HEK293 (cell line): ENCODE measurements around the gene PRSS53.

Experiments used
- BCL11B ChIP-seq: fragments of 450-650 bp; formaldehyde crosslinking; IDR thresholded peaks from 2 replicates; pipeline ENCODE4 v1.5.1; 2016; ENCODE audit warnings: low read depth, missing biosample characterization, missing genetic modification characterization
- EGR2 ChIP-seq: fragments of 450-650 bp; formaldehyde crosslinking; IDR thresholded peaks from 2 replicates; pipeline ENCODE4 v1.5.1; 2016; ENCODE audit warnings: low read depth, missing biosample characterization, missing genetic modification characterization
- KLF9 ChIP-seq: fragments of 450-650 bp; formaldehyde crosslinking; IDR thresholded peaks from 2 replicates; pipeline ENCODE4 v1.5.1; 2016; ENCODE audit warnings: missing biosample characterization, missing genetic modification characterization, low read depth
- OSR2 ChIP-seq: fragments of 450-650 bp; formaldehyde crosslinking; IDR thresholded peaks from 2 replicates; pipeline ENCODE4 v1.5.1; 2016; ENCODE audit warnings: missing biosample characterization, missing genetic modification characterization
- PRDM6 ChIP-seq: fragments of 450-650 bp; formaldehyde crosslinking; IDR thresholded peaks from 2 replicates; pipeline ENCODE4 v1.5.1; 2017; ENCODE audit warnings: missing biosample characterization, missing genetic modification characterization
- RBAK ChIP-seq: fragments of 450-650 bp; formaldehyde crosslinking; IDR thresholded peaks from 2 replicates; pipeline ENCODE4 v1.5.1; 2016; ENCODE audit warnings: missing biosample characterization, missing genetic modification characterization
- REPIN1 ChIP-seq: fragments of 450-650 bp; formaldehyde crosslinking; IDR thresholded peaks from 2 replicates; pipeline ENCODE4 v1.5.1; 2017; ENCODE audit warnings: missing biosample characterization, missing genetic modification characterization, low read depth
- SP2 ChIP-seq: fragments of 450-650 bp; formaldehyde crosslinking; IDR thresholded peaks from 2 replicates; pipeline ENCODE4 v1.5.1; 2016; ENCODE audit warnings: missing biosample characterization, missing genetic modification characterization
- ZBTB1 ChIP-seq: fragments of 450-650 bp; formaldehyde crosslinking; IDR thresholded peaks from 2 replicates; pipeline ENCODE4 v1.5.1; 2016; ENCODE audit warnings: missing biosample characterization, missing genetic modification characterization
- ZBTB10 ChIP-seq: fragments of 450-650 bp; formaldehyde crosslinking; IDR thresholded peaks from 2 replicates; pipeline ENCODE4 v1.5.1; 2016; ENCODE audit warnings: missing biosample characterization, missing genetic modification characterization
- ZBTB11 ChIP-seq: fragments of 450-650 bp; formaldehyde crosslinking; conservative IDR thresholded peaks from 2 replicates; pipeline ENCODE4 v1.5.1; 2016; ENCODE audit warnings: low read depth, missing biosample characterization, missing genetic modification characterization
- ZFP3 ChIP-seq: fragments of 450-650 bp; formaldehyde crosslinking; IDR thresholded peaks from 2 replicates; pipeline ENCODE4 v1.5.1; 2016; ENCODE audit warnings: low read depth, missing biosample characterization, missing genetic modification characterization
- ZFP37 ChIP-seq: fragments of 450-650 bp; formaldehyde crosslinking; IDR thresholded peaks from 2 replicates; pipeline ENCODE4 v1.5.1; 2016; ENCODE audit warnings: missing biosample characterization, missing genetic modification characterization
- ZNF10 ChIP-seq: fragments of 450-650 bp; formaldehyde crosslinking; IDR thresholded peaks from 2 replicates; pipeline ENCODE4 v1.5.1; 2017; ENCODE audit warnings: missing biosample characterization, missing genetic modification characterization
- ZNF140 ChIP-seq: fragments of 450-650 bp; formaldehyde crosslinking; IDR thresholded peaks from 2 replicates; pipeline ENCODE4 v1.5.1; 2016; ENCODE audit warnings: missing biosample characterization, missing genetic modification characterization
- ZNF146 ChIP-seq: fragments of 450-650 bp; formaldehyde crosslinking; IDR thresholded peaks from 2 replicates; pipeline ENCODE4 v1.5.1; 2016; ENCODE audit warnings: missing biosample characterization, missing genetic modification characterization
- ZNF16 ChIP-seq: fragments of 450-650 bp; formaldehyde crosslinking; IDR thresholded peaks from 2 replicates; pipeline ENCODE4 v1.5.1; 2016; ENCODE audit warnings: low read depth, missing biosample characterization, missing genetic modification characterization
- ZNF174 ChIP-seq: fragments of 450-650 bp; formaldehyde crosslinking; IDR thresholded peaks from 2 replicates; pipeline ENCODE4 v1.5.0; 2017; ENCODE audit warnings: missing biosample characterization, mild to moderate bottlenecking, missing genetic modification characterization
- ZNF175 ChIP-seq: fragments of 450-650 bp; formaldehyde crosslinking; IDR thresholded peaks from 2 replicates; pipeline ENCODE4 v1.5.1; 2016; ENCODE audit warnings: missing biosample characterization, missing genetic modification characterization
- ZNF24 ChIP-seq: fragments of 450-650 bp; formaldehyde crosslinking; IDR thresholded peaks from 2 replicates; pipeline ENCODE4 v1.5.1; 2016; ENCODE audit warnings: missing biosample characterization, missing genetic modification characterization
- ZNF280C ChIP-seq: fragments of 450-650 bp; formaldehyde crosslinking; IDR thresholded peaks from 2 replicates; pipeline ENCODE4 v1.5.1; 2016; ENCODE audit warnings: missing biosample characterization, missing genetic modification characterization
- ZNF311 ChIP-seq: fragments of 450-650 bp; formaldehyde crosslinking; IDR thresholded peaks from 2 replicates; pipeline ENCODE4 v1.5.1; 2017; ENCODE audit warnings: missing biosample characterization, missing genetic modification characterization, borderline replicate concordance
- ZNF394 ChIP-seq: fragments of 450-650 bp; formaldehyde crosslinking; IDR thresholded peaks from 2 replicates; pipeline ENCODE4 v1.5.1; 2016; ENCODE audit warnings: missing biosample characterization, missing genetic modification characterization, mild to moderate bottlenecking, moderate library complexity, borderline replicate concordance
- ZNF416 ChIP-seq: fragments of 450-650 bp; formaldehyde crosslinking; IDR thresholded peaks from 2 replicates; pipeline ENCODE4 v1.5.1; 2016; ENCODE audit warnings: missing biosample characterization, missing genetic modification characterization
- ZNF624 ChIP-seq: fragments of 450-650 bp; formaldehyde crosslinking; IDR thresholded peaks from 2 replicates; pipeline ENCODE4 v1.5.1; 2017; ENCODE audit warnings: missing biosample characterization, missing genetic modification characterization
- ZNF629 ChIP-seq: fragments of 450-650 bp; formaldehyde crosslinking; IDR thresholded peaks from 2 replicates; pipeline ENCODE4 v1.5.1; 2017; ENCODE audit warnings: missing biosample characterization, missing genetic modification characterization
- ZSCAN30 ChIP-seq: fragments of 450-650 bp; IDR thresholded peaks from 2 replicates; pipeline ENCODE4 v1.5.1; 2018; ENCODE audit warnings: missing biosample characterization, mild to moderate bottlenecking, missing genetic modification characterization, moderate library complexity

Gene PRSS53

GRCh38 chr16:31073970-31074813 is 14.6 kb downstream of the PRSS53 start, which contains the start of the genes ZNF646 and ZNF668 (continued):
- TF ChIP-seq EGR2 (tag by site-specific recombination) (peak; percentile 26), ZFP37 (tag by site-specific recombination) (no peak), ZNF394 (tag by site-specific recombination) (peak; percentile 62), ZNF174 (tag by site-specific recombination) (no peak), BCL11B (no peak), SP2 (tag by site-specific recombination) (peak; percentile 93), ZNF416 (tag by site-specific recombination) (no peak), ZNF624 (no peak), ZNF175 (tag by site-specific recombination) (no peak), ZNF16 (no peak), OSR2 (tag by site-specific recombination) (no peak), ZNF140 (tag by site-specific recombination) (no peak), ZNF311 (tag by site-specific recombination) (no peak), ZBTB1 (tag by site-specific recombination) (no peak), ZNF24 (tag by site-specific recombination) (peak; percentile 78), RBAK (tag by site-specific recombination) (no peak), ZSCAN30 (tag by site-specific recombination) (peak; percentile 91), PRDM6 (no peak), ZNF10 (peak; percentile 10; the same call in 1 of the 2 replicates), ZNF280C (tag by site-specific recombination) (no peak), ZNF629 (tag by site-specific recombination) (peak; percentile 93), ZBTB10 (tag by site-specific recombination) (peak; percentile 90), ZBTB11 (peak; percentile 99), REPIN1 (tag by site-specific recombination) (no peak; the same call in 1 of the 2 replicates), KLF9 (tag by site-specific recombination) (peak; percentile 87), ZFP3 (no peak), ZNF146 (tag by site-specific recombination) (no peak)
